OCI-LY3 (cell line): ENCODE results near the gene PLA2G2A.
A peak's percentile ranks its signal among the peaks of the same experiment; 100 is the strongest.
"Not testable (repeated sequence)": the region's sequence is repeated elsewhere in the genome, so short reads cannot be mapped to it uniquely, and the experiment has no call there.

Experiments
- H2AFZ ChIP-seq: fragments of 200-600, 300-600 bp; shearing (Covaris generic); 2 replicates; pipeline ENCODE4 v1.6.0; 2014; ENCODE audit warnings: antibody characterized with exemption, low read depth, low read length
- H3K27ac ChIP-seq: fragments of 200-600, 300-600 bp; sonication (generic); 2 replicates; pipeline ENCODE4 v1.5.1; 2014; ENCODE audit warnings: mild to moderate bottlenecking, low read length, moderate library complexity, mixed read lengths
- H3K27me3 ChIP-seq: fragments of 200-600, 300-600 bp; sonication (generic); 2 replicates; pipeline ENCODE4 v1.6.1; 2014; ENCODE audit warnings: low read depth, low read length, mixed read lengths
- H3K36me3 ChIP-seq: fragments of 200-600, 300-600 bp; sonication (generic); replicated peaks from 2 replicates; pipeline ENCODE3; 2014; ENCODE audit warnings: low read depth, low read length, mixed read lengths
- H3K4me1 ChIP-seq: fragments of 300-600, 200-600 bp; sonication (generic); 2 replicates; pipeline ENCODE4 v1.6.1; 2014; ENCODE audit warnings: low read length, mixed read lengths
- H3K4me2 ChIP-seq: fragments of 200-600, 300-600 bp; sonication (generic); 2 replicates; pipeline ENCODE4 v1.6.1; 2014; ENCODE audit warnings: low read length, mixed read lengths
- H3K4me3 ChIP-seq: fragments of 300-600, 200-600 bp; sonication (generic); 2 replicates; pipeline ENCODE4 v1.5.1; 2014; ENCODE audit warnings: antibody characterized with exemption, mild to moderate bottlenecking, low read length, moderate library complexity
- H3K79me2 ChIP-seq: fragments of 300-600, 200-600 bp; shearing (Covaris generic); 2 replicates; pipeline ENCODE4 v1.6.1; 2014; ENCODE audit warnings: mild to moderate bottlenecking, low read length, mixed read lengths
- H3K9ac ChIP-seq: fragments of 300-600, 200-600 bp; shearing (Covaris generic); 2 replicates; pipeline ENCODE4 v1.6.0; 2014; ENCODE audit warnings: mild to moderate bottlenecking, low read length, moderate library complexity
- H3K9me3 ChIP-seq: fragments of 200-600, 300-600 bp; shearing (Covaris generic); 2 replicates; pipeline ENCODE4 v1.6.1; 2014; ENCODE audit warnings: low read length, mixed read lengths; ENCODE audit not compliant: insufficient read depth
- H4K20me1 ChIP-seq: fragments of 200-600, 300-600 bp; sonication (generic); 2 replicates; pipeline ENCODE4 v1.6.1; 2016; ENCODE audit warnings: low read length, mixed read lengths; ENCODE audit not compliant: insufficient read depth
- EZH2phosphoT487 ChIP-seq: fragments of 200-600 bp; shearing (Covaris generic); IDR thresholded peaks from 2 replicates; pipeline ENCODE4 v1.6.1; 2018; ENCODE audit warnings: antibody characterized with exemption, mixed run types, low read depth
- TF ChIP-seq, protein P1 (sequence below): fragments of 200-600, 300-600 bp; sonication (generic); IDR thresholded peaks from 2 replicates; pipeline ENCODE4 v1.5.1; 2014; ENCODE audit warnings: antibody characterized with exemption, low read length, low read depth

PLA2G2A gene

DNA sequence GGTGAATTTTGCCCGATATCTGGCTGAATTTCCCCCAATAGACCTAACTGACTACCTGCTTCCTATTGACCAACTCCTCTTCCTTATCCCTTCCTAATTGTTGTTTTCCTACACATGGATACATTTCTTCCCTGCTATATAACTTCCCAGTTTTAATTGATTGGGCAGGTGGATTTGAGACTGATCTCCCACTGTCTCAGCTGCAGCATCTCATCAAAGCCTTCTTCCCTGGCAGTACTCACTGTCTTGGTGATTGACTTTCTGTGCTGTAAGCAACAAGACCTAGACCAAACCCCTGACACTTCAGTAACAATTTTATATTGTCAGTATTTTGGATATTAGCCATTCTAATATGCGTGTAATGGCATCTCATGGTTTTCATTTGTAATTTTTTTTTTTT is 11.3 kb upstream of the PLA2G2A start:
- Histone ChIP-seq H3K27ac (no peak overlapping the region), H3K27me3 (no peaks in the 10 kb centered on the region), H4K20me1 (no peaks in the 10 kb centered on the region), H3K4me2 (no peak overlapping the region), H2AFZ (no peak overlapping the region), H3K4me1 (peaks cover 16% of the 10 kb centered on the region), H3K9me3 (no peaks in the 10 kb centered on the region), H3K4me3 (no peak overlapping the region), H3K36me3 (no peaks in the 10 kb centered on the region), H3K9ac (no peak overlapping the region), H3K79me2 (no peaks in the 10 kb centered on the region)
- no peak for TF ChIP-seq EZH2phosphoT487
- TF ChIP-seq, protein P1, sequence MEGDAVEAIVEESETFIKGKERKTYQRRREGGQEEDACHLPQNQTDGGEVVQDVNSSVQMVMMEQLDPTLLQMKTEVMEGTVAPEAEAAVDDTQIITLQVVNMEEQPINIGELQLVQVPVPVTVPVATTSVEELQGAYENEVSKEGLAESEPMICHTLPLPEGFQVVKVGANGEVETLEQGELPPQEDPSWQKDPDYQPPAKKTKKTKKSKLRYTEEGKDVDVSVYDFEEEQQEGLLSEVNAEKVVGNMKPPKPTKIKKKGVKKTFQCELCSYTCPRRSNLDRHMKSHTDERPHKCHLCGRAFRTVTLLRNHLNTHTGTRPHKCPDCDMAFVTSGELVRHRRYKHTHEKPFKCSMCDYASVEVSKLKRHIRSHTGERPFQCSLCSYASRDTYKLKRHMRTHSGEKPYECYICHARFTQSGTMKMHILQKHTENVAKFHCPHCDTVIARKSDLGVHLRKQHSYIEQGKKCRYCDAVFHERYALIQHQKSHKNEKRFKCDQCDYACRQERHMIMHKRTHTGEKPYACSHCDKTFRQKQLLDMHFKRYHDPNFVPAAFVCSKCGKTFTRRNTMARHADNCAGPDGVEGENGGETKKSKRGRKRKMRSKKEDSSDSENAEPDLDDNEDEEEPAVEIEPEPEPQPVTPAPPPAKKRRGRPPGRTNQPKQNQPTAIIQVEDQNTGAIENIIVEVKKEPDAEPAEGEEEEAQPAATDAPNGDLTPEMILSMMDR: no peak

DNA sequence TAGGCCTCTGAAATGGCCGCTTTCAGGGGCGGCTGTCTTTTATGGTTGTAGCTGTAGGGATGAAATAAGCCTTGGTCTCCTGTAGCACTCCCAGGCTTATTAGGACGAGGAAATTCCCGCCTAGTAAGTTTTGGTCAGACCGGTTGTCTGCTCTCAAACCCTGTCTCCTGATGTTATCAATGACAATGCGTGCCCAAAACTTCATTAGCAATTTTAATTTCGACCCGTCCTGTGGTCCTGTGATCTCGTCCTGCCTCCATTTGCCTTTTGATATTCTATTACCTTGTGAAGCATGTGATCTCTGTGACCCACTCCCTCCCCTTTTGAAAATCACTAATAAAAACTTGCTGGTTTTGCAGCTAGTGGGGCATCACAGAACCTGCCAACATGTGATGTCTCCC is 10.8 kb upstream of the PLA2G2A start:
- H3K9ac ChIP-seq, H3K79me2 ChIP-seq, H3K4me2 ChIP-seq, H3K9me3 ChIP-seq, H4K20me1 ChIP-seq, H2AFZ ChIP-seq, H3K27me3 ChIP-seq, H3K36me3 ChIP-seq, H3K4me3 ChIP-seq, H3K27ac ChIP-seq: not testable (repeated sequence)
- H3K4me1 ChIP-seq: peaks cover 16% of the 10 kb centered on the region

DNA sequence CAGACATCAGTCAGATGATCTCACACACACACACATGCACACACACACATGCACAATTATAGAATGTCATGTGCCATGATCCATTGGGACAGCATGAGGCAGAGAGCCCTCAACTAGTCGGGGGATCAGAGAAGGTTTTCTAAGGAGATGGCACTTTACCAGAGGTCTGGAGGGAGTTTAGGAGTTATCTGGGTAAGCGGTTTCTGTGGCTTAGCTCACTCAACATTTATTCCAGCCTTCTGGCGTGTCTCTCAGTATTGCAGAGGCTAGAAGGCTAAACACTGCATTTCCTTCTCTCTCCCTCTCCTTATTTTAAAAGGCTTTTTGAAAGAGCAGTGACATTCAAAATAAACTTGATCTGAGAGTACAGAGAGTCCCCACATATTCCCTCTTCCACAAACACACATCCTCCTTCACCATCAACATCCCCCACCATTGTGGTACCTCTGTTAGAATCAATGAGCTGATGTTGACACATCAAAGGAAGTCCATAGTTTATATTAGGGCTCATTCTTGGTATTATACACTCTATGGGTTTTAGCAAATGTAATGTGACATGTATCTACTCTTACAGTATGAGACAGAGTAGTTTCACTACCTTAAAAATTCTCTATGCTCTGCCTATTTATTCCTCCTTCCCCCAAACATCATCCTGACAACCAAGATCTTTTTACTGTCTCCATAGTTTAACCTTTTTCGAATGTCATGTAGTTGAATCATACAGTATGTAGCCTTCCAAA is 9.0 kb upstream of the PLA2G2A start:
- no peaks in the 10 kb centered on the region for H3K27me3 ChIP-seq
- H3K4me1 ChIP-seq: peaks cover 16% of the 10 kb centered on the region
- no peaks in the 10 kb centered on the region for H3K36me3 ChIP-seq
- no peak overlapping the region for H3K4me3 ChIP-seq
- H3K27ac ChIP-seq: no peak overlapping the region
- H2AFZ ChIP-seq: no peak overlapping the region
- H3K9me3 ChIP-seq: no peaks in the 10 kb centered on the region
- H3K79me2 ChIP-seq: no peaks in the 10 kb centered on the region
- peak overlapping the region; percentile 0; the same call in 1 of the 2 replicates for H3K4me2 ChIP-seq
- H4K20me1 ChIP-seq: no peaks in the 10 kb centered on the region
- H3K9ac ChIP-seq: no peak overlapping the region
- TF ChIP-seq, protein P1: no peak
- no peak for TF ChIP-seq EZH2phosphoT487

DNA sequence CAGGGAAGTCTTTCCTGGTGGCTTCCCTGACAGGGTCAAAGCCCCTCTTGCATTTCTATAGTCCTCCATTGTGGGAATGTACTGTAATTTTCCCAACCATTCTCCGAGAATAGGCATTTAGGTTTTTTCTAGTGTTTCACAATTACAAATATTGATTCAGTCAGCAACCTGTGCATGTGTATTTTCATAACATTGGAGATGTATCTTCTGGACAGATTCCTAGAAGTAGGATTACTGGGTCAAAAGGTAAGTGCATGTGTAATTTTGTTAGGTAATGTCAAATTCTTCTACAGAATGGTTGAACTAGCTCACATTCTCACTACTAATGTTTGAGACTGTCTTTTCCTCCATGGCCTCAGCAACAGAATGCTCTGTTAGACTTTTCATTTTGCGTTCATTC is 8.3 kb upstream of the PLA2G2A start:
- Histone ChIP-seq H3K27ac (no peak overlapping the region), H3K9ac (no peak overlapping the region), H3K4me2 (no peak overlapping the region), H3K79me2 (no peaks in the 10 kb centered on the region), H3K4me1 (peaks cover 16% of the 10 kb centered on the region), H3K36me3 (no peaks in the 10 kb centered on the region), H2AFZ (no peak overlapping the region), H3K4me3 (no peak overlapping the region), H3K9me3 (no peaks in the 10 kb centered on the region), H4K20me1 (no peaks in the 10 kb centered on the region), H3K27me3 (no peaks in the 10 kb centered on the region)
- TF ChIP-seq EZH2phosphoT487: no peak
- TF ChIP-seq, protein P1: no peak

DNA sequence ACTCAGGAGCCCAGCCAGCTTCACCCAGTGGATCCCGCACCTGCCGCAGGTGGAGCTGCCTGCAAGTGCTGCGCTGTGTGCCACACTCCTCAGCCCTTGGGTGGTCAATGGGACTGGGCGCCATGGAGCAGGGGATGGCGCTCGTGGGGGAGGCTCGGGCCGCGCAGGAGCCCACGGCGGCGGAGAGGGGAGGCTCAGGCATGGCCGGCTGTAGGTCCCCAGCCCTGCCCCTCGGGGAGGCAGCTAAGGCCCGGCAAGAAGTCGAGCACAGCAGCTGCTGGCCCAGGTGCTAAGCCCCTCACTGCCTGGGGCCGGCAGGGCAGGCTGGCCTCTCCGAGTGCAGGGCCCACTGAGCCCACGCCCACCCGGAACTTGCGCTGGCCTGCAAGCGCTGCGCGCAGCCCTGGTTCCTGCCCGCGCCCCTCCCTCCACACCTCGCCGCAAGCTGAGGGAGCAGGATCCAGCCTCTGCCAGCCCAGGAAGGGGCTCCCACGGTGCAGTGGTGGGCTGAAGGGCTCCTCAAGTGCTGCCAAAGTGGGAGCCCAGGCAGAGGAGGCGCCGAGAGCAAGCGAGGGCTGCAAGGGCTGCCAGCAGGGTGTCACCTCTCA is 5.1 kb upstream of the PLA2G2A start:
- H3K27me3 ChIP-seq, H2AFZ ChIP-seq, H4K20me1 ChIP-seq, H3K27ac ChIP-seq, H3K9ac ChIP-seq, H3K36me3 ChIP-seq, H3K4me3 ChIP-seq, H3K9me3 ChIP-seq, H3K79me2 ChIP-seq, H3K4me2 ChIP-seq: not testable (repeated sequence)
- H3K4me1 ChIP-seq: peaks cover 15% of the 10 kb centered on the region
